HG03159 (cell line): ENCODE measurements around the gene DHRS13.
A peak's percentile ranks its signal among the peaks of the same experiment; 100 is the strongest.
"Not testable (repeated sequence)": the region's sequence is repeated elsewhere in the genome, so short reads cannot be mapped to it uniquely, and the experiment has no call there.

Experiments
- ATAC-seq: cut with Tn5 transposase; IDR thresholded peaks from one replicate; pipeline ENCODE4 v1.9.1; 2021; ENCODE audit warnings: mild to moderate bottlenecking, moderate library complexity; ENCODE audit not compliant: unreplicated experiment

The DHRS13 gene

GRCh38 chr17:28904800-28905199 is 1.9 kb upstream of the DHRS13 start:
- no peak for ATAC-seq

- not testable (repeated sequence) for ATAC-seq
Measured at GRCh38 chr17:28903546-28903841, 615 bp upstream of the DHRS13 start.

GRCh38 chr17:28901866-28902818 is 737 bp downstream of the DHRS13 start:
- ATAC-seq: peak; percentile 25

- no peak for ATAC-seq
Measured at GRCh38 chr17:28900986-28901726, 1.7 kb downstream of the DHRS13 start.

- no peak for ATAC-seq
Measured at GRCh38 chr17:28899212-28899815, 3.6 kb downstream of the DHRS13 start.

- no peak for ATAC-seq
Measured at GRCh38 chr17:28898527-28898955, 4.3 kb downstream of the DHRS13 start.

GRCh38 chr17:28897769-28898526 is 4.9 kb downstream of the DHRS13 start:
- no peak for ATAC-seq

GRCh38 chr17:28896884-28897768 is 5.8 kb downstream of the DHRS13 start, which contains the start of gene FLOT2:
Gene FLOT2 (minus strand): TSS chr17:28897733. CDS start chr17:28897574, 159 bp downstream.
- ATAC-seq: no peak

GRCh38 chr17:28896491-28896883 is 6.4 kb downstream of the DHRS13 start:
- no peak for ATAC-seq

- no peak for ATAC-seq
Measured at GRCh38 chr17:28895794-28896447, 7.0 kb downstream of the DHRS13 start.

GRCh38 chr17:28893248-28894183 is 9.4 kb downstream of the DHRS13 start:
- ATAC-seq: not testable (repeated sequence)

GRCh38 chr17:28892024-28892423 is 10.9 kb downstream of the DHRS13 start:
- no peak for ATAC-seq

- ATAC-seq: no peak
Measured at GRCh38 chr17:28891201-28891600, 11.7 kb downstream of the DHRS13 start.

- no peak for ATAC-seq
Measured at GRCh38 chr17:28889996-28890395, 12.9 kb downstream of the DHRS13 start.

GRCh38 chr17:28888832-28889231 is 14.0 kb downstream of the DHRS13 start:
- no peak for ATAC-seq

- no peak for ATAC-seq
Measured at GRCh38 chr17:28887871-28888471, 14.9 kb downstream of the DHRS13 start.

GRCh38 chr17:28885951-28886350 is 16.9 kb downstream of the DHRS13 start:
- ATAC-seq: no peak

GRCh38 chr17:28885363-28885762 is 17.5 kb downstream of the DHRS13 start:
- no peak for ATAC-seq
